Measurements from ENCODE around the gene CLHC1.

DNA sequence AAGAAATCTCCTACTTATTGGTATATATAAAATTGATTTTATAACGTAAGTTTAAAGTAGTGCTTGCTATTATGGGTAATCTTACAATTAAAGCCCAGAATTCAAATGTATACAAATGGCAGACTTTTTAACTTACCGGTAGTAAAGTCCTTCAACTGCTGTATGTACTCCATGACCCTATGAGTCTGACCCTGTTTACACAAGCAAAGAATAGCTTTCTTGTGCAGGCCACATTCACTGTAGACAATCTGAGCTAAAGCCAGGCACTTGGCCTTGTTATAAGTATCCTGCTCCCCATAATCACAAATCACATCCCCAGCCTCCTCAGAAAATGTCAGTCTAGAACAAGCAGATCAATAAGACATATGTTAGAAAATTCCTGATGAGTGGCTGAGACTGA, 51.7 kb downstream of the CLHC1 start:
- TF ChIP-seq, protein P1, sequence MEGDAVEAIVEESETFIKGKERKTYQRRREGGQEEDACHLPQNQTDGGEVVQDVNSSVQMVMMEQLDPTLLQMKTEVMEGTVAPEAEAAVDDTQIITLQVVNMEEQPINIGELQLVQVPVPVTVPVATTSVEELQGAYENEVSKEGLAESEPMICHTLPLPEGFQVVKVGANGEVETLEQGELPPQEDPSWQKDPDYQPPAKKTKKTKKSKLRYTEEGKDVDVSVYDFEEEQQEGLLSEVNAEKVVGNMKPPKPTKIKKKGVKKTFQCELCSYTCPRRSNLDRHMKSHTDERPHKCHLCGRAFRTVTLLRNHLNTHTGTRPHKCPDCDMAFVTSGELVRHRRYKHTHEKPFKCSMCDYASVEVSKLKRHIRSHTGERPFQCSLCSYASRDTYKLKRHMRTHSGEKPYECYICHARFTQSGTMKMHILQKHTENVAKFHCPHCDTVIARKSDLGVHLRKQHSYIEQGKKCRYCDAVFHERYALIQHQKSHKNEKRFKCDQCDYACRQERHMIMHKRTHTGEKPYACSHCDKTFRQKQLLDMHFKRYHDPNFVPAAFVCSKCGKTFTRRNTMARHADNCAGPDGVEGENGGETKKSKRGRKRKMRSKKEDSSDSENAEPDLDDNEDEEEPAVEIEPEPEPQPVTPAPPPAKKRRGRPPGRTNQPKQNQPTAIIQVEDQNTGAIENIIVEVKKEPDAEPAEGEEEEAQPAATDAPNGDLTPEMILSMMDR (IDR thresholded peaks at IDR 0.05): no peak
- TF ChIP-seq POLR2AphosphoS5 (IDR thresholded peaks at IDR 0.05): no peak

All from suprapubic skin (tissue), 3 donors.